Anterior cingulate cortex (tissue), 58 donors: Measurements from ENCODE around the gene PTPMT1.
"Not testable (repeated sequence)": the region's sequence is repeated elsewhere in the genome, so short reads cannot be mapped to it uniquely, and the experiment has no call there.

Source experiments
- DNase-seq, 58 donors: peaks; one replicate each; lab custom pipeline; 2025; lab: John Stamatoyannopoulos, UW

Gene PTPMT1

GRCh38 chr11:47545298-47545697, 20.1 kb upstream of the PTPMT1 start:
- DNase-seq = no peak

GRCh38 chr11:47546274-47546673, 19.1 kb upstream of the PTPMT1 start:
- DNase-seq = not testable (repeated sequence)

- no peak for DNase-seq
Observed at GRCh38 chr11:47550288-47551047, 14.9 kb upstream of the PTPMT1 start.

- DNase-seq = no peak
Observed at GRCh38 chr11:47551086-47551485, 14.3 kb upstream of the PTPMT1 start.

GRCh38 chr11:47552056-47552565, 13.3 kb upstream of the PTPMT1 start:
- peak in 13 of 58 donors; percentile 18 to 55 (median 39) for DNase-seq

GRCh38 chr11:47552566-47553405, 12.6 kb upstream of the PTPMT1 start, which contains the start of gene CELF1:
Gene CELF1, minus strand, starts transcription at chr11:47553132. Its CDS starts 53,609 bp downstream, at chr11:47499523.
- DNase-seq = peak in 57 of 58 donors; percentile 46 to 92 (median 84)

- DNase-seq = peak in 3 of 58 donors; percentile 51 to 84 (median 55)
Observed at GRCh38 chr11:47553406-47553743, 12.0 kb upstream of the PTPMT1 start.

GRCh38 chr11:47557004-47557403, 8.4 kb upstream of the PTPMT1 start:
- not testable (repeated sequence) for DNase-seq

- no peak for DNase-seq
Observed at GRCh38 chr11:47558695-47559094, 6.7 kb upstream of the PTPMT1 start.

- no peak for DNase-seq
Observed at GRCh38 chr11:47560426-47560825, 5.0 kb upstream of the PTPMT1 start.

- not testable (repeated sequence) for DNase-seq
Observed at GRCh38 chr11:47562393-47562792, 3.0 kb upstream of the PTPMT1 start.

- DNase-seq = not testable (repeated sequence)
Observed at GRCh38 chr11:47564366-47564765, 1.0 kb upstream of the PTPMT1 start.

- no peak for DNase-seq
Observed at GRCh38 chr11:47564933-47565339, 463 bp upstream of the PTPMT1 start.

- DNase-seq = no peak
Observed at GRCh38 chr11:47566149-47566698, 825 bp downstream of the PTPMT1 start.

GRCh38 chr11:47569646-47570045, 4.2 kb downstream of the PTPMT1 start:
- no peak for DNase-seq

- no peak for DNase-seq
Observed at GRCh38 chr11:47570651-47571356, 5.4 kb downstream of the PTPMT1 start.

GRCh38 chr11:47571357-47571729, 5.9 kb downstream of the PTPMT1 start:
- DNase-seq = no peak

GRCh38 chr11:47571895-47572294, 6.5 kb downstream of the PTPMT1 start:
- no peak for DNase-seq

- DNase-seq = peak in 3 of 58 donors; percentile 45 to 55 (median 47)
Observed at GRCh38 chr11:47572715-47573255, 7.4 kb downstream of the PTPMT1 start.

- DNase-seq = peak in 22 of 58 donors; percentile 21 to 73 (median 47)
Observed at GRCh38 chr11:47573321-47573720, 7.9 kb downstream of the PTPMT1 start.
